HFFc6 (cell line): ENCODE data around the gene CALY. TPM values are rescaled to one million over a fixed set of nuclear protein-coding genes. Genes with fewer than 3 reads are reported as not detected.

Source experiments
- DNase-seq: peaks from one replicate; pipeline ENCODE4 v3.0.0-alpha.2; 2018
- H3K27ac Mint-ChIP-seq: 2 replicates; pipeline ENCODE4 v1.8.0; 2020; ENCODE audit warnings: mild to moderate bottlenecking, mixed read lengths
- H3K27me3 Mint-ChIP-seq: 2 replicates; pipeline ENCODE4 v1.8.0; 2021; ENCODE audit warnings: mild to moderate bottlenecking, moderate library complexity, mixed read lengths; ENCODE audit not compliant: insufficient read depth
- H3K36me3 Mint-ChIP-seq: 2 replicates; pipeline ENCODE4 v1.8.0; 2021; ENCODE audit warnings: low read depth, mixed read lengths
- H3K4me1 Mint-ChIP-seq: 2 replicates; pipeline ENCODE4 v1.8.0; 2020; ENCODE audit warnings: low read depth, mixed read lengths
- H3K4me3 Mint-ChIP-seq: 2 replicates; pipeline ENCODE4 v1.8.0; 2020; ENCODE audit warnings: mild to moderate bottlenecking, moderate library complexity, mixed read lengths
- H3K9me3 Mint-ChIP-seq: 2 replicates; pipeline ENCODE4 v1.8.0; 2020; ENCODE audit warnings: mild to moderate bottlenecking, mixed read lengths
- total RNA-seq, 6 experiments: library from RNA; stranded (reverse); fragmentation: NEBNext Ultra II Directional; extraction: Animal tissue kit (Norgen Biotek cat#: 25700); gene quantifications; 2 replicates in 1 of 6; 3 replicates in 5 of 6; pipeline ENCODE4 v1.2.3, GENCODE V29; 2021
- TF ChIP-seq, protein P1 (sequence below): fragments of 200-600 bp; sonication (generic); IDR thresholded peaks from 2 replicates; pipeline ENCODE4 v1.5.0; 2021; ENCODE audit warnings: antibody characterized with exemption, mild to moderate bottlenecking

The CALY gene
- total RNA-seq, 6 experiments from 2014 or later, result 0.31 TPM; not detected in 5

DNA sequence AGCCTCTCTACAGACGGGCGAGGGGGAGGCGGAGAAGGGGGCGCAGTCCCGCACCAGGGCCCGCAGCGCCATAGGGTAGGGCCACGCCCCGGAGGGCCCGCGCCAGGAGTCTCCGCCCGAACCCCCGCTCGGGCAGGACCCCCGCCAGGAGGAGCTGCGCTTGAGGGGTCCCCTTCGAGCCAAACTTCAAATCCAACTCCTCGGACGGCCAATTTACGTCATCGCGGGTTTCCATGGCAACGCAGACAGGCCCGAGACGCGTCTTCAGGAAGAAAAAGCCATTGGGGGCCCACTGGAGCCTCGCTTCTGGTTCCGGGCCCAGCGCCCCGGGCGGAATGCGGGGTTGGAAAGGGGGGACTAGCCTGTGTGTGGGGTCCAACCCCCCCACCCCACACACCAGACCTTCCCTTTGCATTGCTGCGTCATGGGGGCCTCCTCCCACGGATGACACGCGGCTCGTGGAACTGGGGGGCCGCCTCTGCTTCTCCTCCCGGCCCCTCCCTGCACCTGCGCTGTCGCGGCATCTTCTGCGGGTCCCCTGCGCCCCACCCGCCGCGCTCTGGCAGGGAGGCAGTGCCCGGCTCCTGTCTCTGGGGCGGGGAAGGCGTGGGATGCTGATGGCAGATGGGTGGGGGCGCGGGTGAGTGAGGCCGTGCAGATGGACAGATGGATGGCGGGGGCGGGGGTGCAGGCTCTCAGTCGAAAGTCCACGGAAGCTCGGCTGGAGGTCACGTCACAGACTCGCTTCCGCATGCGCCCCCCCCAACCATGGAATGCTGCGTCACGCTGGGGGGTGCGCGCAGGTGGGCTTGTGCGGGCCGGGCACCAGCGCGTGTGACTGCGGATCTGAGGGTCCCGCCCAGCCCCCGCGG is 1.2 kb downstream of the CALY start:
- peak; percentile 52 for DNase-seq

GRCh38 chr10:133334503-133335245 is 2.0 kb downstream of the CALY start:
- Mint-ChIP-seq H3K9me3 (no peaks in the 10 kb centered on the region), H3K27ac (no peak overlapping the region), H3K27me3 (peaks cover 34% of the 10 kb centered on the region), H3K4me1 (peaks cover 4% of the 10 kb centered on the region; the same call in 1 of the 2 replicates), H3K4me3 (peak overlapping the region; percentile 55), H3K36me3 (no peaks in the 10 kb centered on the region)
- DNase-seq, result no peak
- TF ChIP-seq, protein P1, sequence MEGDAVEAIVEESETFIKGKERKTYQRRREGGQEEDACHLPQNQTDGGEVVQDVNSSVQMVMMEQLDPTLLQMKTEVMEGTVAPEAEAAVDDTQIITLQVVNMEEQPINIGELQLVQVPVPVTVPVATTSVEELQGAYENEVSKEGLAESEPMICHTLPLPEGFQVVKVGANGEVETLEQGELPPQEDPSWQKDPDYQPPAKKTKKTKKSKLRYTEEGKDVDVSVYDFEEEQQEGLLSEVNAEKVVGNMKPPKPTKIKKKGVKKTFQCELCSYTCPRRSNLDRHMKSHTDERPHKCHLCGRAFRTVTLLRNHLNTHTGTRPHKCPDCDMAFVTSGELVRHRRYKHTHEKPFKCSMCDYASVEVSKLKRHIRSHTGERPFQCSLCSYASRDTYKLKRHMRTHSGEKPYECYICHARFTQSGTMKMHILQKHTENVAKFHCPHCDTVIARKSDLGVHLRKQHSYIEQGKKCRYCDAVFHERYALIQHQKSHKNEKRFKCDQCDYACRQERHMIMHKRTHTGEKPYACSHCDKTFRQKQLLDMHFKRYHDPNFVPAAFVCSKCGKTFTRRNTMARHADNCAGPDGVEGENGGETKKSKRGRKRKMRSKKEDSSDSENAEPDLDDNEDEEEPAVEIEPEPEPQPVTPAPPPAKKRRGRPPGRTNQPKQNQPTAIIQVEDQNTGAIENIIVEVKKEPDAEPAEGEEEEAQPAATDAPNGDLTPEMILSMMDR, result no peak

More for the DNA sequence above, 1.2 kb downstream of the CALY start:
- peaks cover 35% of the 10 kb centered on the region for H3K27me3 Mint-ChIP-seq
- no peaks in the 10 kb centered on the region for H3K9me3 Mint-ChIP-seq
- no peak overlapping the region; the same call in 1 of the 2 replicates for H3K4me3 Mint-ChIP-seq
- no peak overlapping the region for H3K27ac Mint-ChIP-seq
- H3K36me3 Mint-ChIP-seq, result no peaks in the 10 kb centered on the region
- H3K4me1 Mint-ChIP-seq, result no peaks in the 10 kb centered on the region
- TF ChIP-seq, protein P1, result no peak; the same call in 1 of the 2 replicates

GRCh38 chr10:133332936-133333699 is 3.6 kb downstream of the CALY start:
- H3K4me1 Mint-ChIP-seq, result peaks cover 9% of the 10 kb centered on the region; the same call in 1 of the 2 replicates
- no peak overlapping the region for H3K27ac Mint-ChIP-seq
- TF ChIP-seq, protein P1, result no peak
- peaks cover 38% of the 10 kb centered on the region for H3K27me3 Mint-ChIP-seq
- DNase-seq, result no peak
- H3K9me3 Mint-ChIP-seq, result no peaks in the 10 kb centered on the region
- H3K4me3 Mint-ChIP-seq, result no peak overlapping the region
- no peaks in the 10 kb centered on the region for H3K36me3 Mint-ChIP-seq

DNA sequence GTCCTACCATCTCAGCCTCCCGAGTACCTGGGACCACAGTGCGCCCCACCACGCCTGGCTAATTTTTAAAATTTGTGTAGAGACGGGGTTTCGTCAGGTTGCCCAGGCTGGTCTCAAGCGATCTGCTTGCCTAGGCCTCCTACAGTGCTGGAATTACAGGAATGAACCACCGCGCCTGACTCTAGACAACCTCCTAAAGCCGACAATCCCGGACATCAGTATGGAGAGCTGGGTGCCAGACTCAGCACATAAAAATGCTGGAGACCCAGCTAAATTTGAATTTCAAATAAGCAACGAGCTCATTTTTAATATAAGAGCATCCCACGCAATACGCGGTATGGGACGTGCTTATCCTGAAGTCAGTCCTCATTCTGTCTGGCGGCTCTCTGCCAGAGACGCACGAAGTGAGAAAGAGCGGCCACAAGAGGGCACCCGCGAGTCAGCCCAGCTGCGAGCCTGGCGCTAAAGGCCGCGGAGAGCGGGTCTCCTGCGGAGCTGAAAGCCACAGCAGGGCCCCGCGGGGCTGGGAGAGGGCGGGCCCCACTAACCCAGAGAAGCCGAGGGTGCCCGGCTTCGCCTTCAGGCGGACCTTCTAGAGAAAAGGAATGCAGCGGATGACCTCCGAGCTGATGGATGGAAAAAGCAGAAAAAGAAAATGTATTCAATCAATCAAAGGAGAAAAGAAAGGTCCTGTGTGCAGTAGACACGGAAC is 7.0 kb downstream of the CALY start:
- Mint-ChIP-seq H3K27ac (no peak overlapping the region), H3K4me1 (peaks cover 16% of the 10 kb centered on the region; the same call in 1 of the 2 replicates), H3K36me3 (no peaks in the 10 kb centered on the region), H3K9me3 (no peaks in the 10 kb centered on the region), H3K4me3 (peak overlapping the region; percentile 75), H3K27me3 (peaks cover 43% of the 10 kb centered on the region)
- DNase-seq, result peak; percentile 71
- TF ChIP-seq, protein P1, result peak; percentile 98
